HL-60 (cell line): ENCODE results near the gene JAK3.

Experiments
- CTCF ChIP-seq: IDR thresholded peaks from one replicate; pipeline ENCODE4 v1.5.1; 2011; ENCODE audit warnings: low read length, control low read depth, inconsistent platforms; ENCODE audit not compliant: insufficient read depth
- GABPA ChIP-seq: IDR thresholded peaks from 2 replicates; pipeline ENCODE4 v1.6.1; 2012; ENCODE audit warnings: low read depth
- POLR2AphosphoS5 ChIP-seq: IDR thresholded peaks from 2 replicates; pipeline ENCODE4 v1.6.1; 2012; ENCODE audit warnings: low read depth
- TF ChIP-seq, protein P1 (sequence below): IDR thresholded peaks from 2 replicates; pipeline ENCODE4 v1.6.1; 2012; ENCODE audit warnings: low read depth; ENCODE audit not compliant: insufficient replicate concordance

DNA sequence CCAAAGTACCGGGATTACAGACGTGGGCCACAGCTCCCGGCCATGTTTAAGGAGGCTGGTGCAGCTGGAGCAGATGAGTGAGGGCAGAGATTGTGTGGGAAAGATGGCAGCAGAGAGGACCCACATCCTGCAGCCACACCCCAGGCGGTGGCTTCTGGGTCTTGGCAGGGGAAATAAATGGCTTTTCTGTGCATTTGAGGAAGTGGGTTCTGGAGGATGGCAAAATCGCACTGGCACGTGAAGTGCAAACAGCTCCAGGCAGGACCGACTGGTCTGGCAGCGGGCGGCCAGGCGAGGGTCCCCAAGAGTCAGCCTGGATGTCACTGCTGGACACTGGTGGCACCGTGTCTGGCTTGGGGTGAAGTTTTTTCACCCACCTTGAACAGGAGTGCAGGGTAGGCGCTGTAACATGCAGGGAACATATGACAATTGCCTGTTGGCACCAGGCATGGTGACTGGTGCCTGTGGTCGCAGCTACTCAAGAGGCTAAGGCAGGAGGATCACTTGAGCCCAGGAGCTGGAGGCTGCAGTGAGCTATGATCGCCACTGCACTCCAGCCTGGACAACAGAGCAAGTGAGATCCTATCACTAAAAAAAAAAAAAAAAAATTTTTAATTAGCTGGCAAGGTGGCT lies 44.4 kb downstream of the JAK3 start:
- TF ChIP-seq POLR2AphosphoS5 (no peak), CTCF (no peak), GABPA (no peak)
- TF ChIP-seq, protein P1, sequence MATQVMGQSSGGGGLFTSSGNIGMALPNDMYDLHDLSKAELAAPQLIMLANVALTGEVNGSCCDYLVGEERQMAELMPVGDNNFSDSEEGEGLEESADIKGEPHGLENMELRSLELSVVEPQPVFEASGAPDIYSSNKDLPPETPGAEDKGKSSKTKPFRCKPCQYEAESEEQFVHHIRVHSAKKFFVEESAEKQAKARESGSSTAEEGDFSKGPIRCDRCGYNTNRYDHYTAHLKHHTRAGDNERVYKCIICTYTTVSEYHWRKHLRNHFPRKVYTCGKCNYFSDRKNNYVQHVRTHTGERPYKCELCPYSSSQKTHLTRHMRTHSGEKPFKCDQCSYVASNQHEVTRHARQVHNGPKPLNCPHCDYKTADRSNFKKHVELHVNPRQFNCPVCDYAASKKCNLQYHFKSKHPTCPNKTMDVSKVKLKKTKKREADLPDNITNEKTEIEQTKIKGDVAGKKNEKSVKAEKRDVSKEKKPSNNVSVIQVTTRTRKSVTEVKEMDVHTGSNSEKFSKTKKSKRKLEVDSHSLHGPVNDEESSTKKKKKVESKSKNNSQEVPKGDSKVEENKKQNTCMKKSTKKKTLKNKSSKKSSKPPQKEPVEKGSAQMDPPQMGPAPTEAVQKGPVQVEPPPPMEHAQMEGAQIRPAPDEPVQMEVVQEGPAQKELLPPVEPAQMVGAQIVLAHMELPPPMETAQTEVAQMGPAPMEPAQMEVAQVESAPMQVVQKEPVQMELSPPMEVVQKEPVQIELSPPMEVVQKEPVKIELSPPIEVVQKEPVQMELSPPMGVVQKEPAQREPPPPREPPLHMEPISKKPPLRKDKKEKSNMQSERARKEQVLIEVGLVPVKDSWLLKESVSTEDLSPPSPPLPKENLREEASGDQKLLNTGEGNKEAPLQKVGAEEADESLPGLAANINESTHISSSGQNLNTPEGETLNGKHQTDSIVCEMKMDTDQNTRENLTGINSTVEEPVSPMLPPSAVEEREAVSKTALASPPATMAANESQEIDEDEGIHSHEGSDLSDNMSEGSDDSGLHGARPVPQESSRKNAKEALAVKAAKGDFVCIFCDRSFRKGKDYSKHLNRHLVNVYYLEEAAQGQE: no peak
